Activated CD4-positive, alpha-beta T cell treated with anti-CD3 and anti-CD28 coated beads, Interleukin-2, Interleukin-6, amounts not matched to agents 100 ng/mL and 50 ng/mL, durations not matched to agents 16 hours and 8 hours (primary cell): ENCODE measurements around the gene PODXL.
A peak's percentile ranks its signal among the peaks of the same experiment; 100 is the strongest.

ENCODE experiments used
- DNase-seq: peaks from one replicate; pipeline ENCODE4 v3.0.0-alpha.2; 2020

The PODXL gene

GRCh38 chr7:131563918-131564317, 7.5 kb upstream of the PODXL start:
- DNase-seq: no peak

DNA sequence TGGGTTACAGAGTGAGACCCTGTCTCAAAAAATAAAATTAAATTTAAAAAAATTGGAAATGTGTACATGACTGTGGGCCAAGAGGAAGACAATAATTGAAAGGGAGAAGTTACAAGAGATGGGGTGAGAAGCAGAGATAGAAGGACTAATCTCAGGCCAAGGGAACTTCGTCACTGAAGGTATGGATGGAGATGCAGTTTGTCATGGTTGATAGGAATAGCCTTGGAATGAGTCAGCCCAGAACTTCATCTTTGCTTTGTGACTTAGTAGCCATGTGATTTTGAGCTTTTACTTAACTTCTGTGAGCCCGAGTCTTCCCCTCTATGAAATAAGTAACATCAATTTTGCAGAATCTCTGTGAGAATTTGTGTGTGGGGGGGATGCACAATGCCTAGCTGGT, 6.5 kb upstream of the PODXL start:
- no peak for DNase-seq

GRCh38 chr7:131560061-131560460, 3.6 kb upstream of the PODXL start:
- DNase-seq: no peak

DNA sequence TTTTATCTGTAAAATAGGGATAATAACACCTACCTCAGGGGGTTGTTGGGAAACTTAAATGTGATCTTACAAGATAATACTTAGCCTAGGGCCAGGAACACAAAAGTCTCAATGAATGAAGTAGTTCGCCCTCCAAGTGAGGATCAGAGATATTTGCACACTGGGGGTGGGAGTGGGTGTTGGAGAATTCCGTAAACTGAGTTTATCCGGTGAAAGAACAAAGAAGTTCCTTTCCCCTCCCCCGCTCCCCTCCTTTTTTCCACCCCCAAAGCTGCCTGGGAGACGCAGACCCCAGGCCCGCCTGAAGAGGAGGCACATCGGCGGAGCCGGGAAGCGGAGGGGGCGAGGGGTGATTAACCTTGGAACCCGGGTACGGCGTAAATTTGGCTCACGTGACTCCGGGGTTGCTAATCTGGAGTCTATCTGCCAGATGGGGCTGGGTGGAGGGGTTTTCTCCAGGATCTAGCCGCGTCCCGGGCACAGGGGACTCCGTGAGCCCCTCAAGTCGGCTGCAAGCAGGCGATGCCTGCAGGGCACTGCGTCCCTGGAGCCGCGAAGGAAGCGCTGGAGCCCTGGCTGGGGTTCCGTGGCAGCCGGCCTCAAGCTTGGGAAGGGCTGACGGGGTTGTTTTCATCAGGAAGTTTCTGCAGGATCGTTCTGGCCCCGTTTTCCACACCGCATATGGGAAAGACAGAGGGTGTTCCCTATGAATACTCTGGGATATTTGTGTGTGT, 1.4 kb upstream of the PODXL start:
- DNase-seq: no peak

- no peak for DNase-seq
These were observed 652 bp upstream of the PODXL start for GRCh38 chr7:131556909-131557651.

DNA sequence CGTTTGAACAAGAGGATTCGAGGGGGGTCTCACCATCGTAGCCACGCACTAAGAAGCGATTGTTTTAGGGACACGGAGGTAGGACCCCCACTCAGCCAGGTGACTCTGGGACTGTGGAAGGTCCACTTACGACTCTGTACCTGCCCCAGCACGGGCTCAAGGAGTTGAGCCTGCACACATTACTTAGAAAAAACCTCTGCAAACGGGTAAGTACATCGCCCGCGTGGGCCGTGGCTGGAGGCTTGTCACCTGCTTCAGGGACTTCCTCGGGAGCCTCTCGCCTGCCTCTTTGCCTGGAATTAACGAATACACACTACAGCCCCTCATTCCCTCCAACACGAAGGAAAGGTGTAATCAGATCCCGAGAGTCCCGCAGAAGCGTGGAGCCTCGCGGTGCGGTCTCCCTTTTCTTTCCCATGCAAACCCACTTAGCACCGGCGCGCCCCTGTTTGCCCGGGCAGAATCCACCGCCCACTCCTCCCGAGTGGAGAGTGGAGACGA, 826 bp downstream of the PODXL start:
- DNase-seq: no peak

GRCh38 chr7:131554880-131555516, 1.4 kb downstream of the PODXL start:
- DNase-seq: no peak

GRCh38 chr7:131553931-131554330, 2.5 kb downstream of the PODXL start:
- no peak for DNase-seq

DNA sequence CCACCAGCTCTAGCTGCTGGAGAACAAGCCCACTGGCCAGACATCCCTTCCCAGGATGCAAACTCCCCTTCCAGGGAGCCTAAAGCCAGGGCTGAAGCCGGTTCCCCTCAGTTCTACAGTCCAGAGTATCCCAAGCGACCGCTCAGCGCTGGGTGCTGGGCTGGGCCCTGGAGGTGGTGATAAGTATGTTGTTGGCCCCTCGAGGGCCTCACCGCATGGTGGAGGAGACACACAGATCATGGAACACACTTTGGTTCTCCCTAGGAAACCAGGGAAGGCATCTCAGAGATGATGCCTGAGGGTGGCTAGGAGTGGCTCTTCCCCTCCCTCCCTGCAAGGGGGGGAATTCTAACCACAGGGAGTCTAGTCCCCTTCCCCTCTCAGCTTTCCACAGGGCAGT, 4.4 kb downstream of the PODXL start:
- no peak for DNase-seq

DNA sequence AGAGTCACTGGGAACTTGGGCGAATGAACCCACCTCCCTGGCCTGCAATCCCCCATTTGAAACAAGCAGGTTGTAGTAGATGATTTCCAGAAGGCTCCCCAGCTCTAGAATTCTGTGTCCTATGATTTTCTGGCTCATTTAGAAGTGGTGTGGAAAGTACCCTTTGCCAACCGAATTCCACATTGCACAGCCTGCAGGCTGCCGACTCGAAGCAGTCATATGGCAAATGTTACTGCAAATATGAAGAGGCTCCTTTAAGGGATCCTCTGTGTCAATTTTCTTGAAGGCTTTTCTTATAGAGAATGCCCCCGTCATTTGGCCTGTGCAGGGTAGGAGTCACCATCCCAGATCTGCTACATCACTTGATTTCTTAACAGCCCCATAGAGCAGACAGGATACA, 5.6 kb downstream of the PODXL start:
- DNase-seq: no peak

DNA sequence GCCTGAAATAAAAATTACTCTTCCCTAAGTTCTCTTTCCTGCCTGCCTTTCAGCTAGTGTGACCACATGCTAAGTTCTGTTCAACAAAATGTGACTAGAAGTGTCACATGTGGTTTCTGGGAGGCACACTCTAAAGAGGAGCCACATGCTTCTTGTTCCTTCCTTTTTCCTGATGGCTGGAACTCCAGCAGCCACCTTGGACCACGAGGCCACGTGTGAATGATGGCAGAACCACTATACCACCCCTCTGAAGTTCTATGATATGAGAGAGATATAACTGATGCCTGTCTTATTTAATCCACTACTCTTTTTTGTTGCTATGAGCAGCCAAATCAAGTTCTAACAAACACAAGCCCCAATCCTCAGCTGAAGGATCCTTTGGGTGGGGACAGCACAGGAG, 8.1 kb downstream of the PODXL start:
- DNase-seq: no peak

GRCh38 chr7:131547589-131547988, 8.8 kb downstream of the PODXL start:
- DNase-seq: no peak

DNA sequence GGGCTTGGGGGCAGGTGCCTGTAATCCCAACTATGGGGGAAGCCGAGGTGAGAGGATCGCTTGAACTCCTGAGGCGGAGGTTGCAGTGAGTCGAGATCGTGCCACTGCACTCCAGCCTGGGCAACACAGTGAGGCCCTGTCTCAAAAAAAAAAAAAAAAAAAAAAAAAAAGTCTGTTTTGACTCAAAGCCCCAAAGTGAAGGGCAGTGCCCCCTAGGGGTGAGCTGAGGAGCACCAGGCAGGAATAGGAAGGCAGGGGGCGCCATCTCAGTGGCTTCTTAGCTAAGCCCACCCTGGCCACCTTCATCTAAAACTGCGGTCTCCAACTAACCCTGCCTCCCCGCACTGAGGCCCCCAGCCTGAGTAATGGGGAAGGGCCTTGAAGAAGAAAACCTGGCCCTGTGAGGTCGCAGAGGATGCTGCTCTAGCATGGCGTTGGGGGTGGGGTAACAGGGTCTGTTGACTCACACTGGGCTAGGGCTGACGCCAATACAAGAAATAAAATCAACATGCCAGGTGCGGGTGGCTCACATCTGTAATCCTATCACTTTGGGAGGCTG, 9.8 kb downstream of the PODXL start:
- DNase-seq: peak; percentile 55

DNA sequence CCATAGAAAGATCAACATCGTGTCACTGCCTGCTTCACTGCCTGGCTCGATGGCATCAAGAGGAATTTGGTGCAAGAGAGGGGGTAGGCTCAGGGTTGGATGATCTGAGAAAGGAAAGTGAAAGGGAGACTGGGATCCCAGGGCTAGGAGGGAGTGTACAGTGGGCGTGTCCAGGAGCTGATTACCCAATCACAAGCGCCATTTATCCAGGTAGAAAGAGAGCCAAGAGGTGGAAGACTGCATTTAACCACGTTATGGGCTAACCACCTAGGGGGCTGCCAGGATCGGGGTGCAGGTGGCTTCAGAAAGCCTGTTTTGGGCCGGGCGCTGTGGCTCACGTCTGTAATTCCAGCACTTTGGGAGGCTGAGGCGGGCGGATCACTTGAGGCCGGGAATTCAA, 10.3 kb downstream of the PODXL start:
- no peak for DNase-seq

GRCh38 chr7:131544449-131545301, 11.8 kb downstream of the PODXL start:
- no peak for DNase-seq

DNA sequence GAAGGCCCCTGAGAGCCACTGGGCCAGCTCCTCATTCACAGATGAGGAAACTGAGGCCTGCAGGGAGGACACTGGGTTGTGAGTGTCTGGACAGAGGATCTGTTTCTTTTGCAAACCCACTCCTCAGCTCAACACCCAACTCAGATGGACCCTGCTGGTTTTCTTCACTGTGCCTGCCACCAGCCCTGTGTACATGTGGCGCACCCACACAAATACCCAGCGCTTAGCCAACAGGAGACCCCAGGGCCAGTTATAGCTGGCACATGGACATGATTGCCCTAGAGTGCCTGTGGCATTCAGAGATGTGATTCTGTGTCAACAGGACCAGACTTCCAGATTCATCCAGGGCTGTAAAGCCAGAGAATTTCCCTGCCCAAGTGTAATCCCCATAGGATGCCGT, 12.4 kb downstream of the PODXL start:
- no peak for DNase-seq

- no peak for DNase-seq
These were observed 13.1 kb downstream of the PODXL start for GRCh38 chr7:131543298-131543697.

- DNase-seq: no peak
These were observed 15.8 kb downstream of the PODXL start for GRCh38 chr7:131540491-131541162.

- DNase-seq: no peak
These were observed 17.6 kb downstream of the PODXL start for GRCh38 chr7:131538813-131539179.

GRCh38 chr7:131538071-131538812, 18.2 kb downstream of the PODXL start:
- no peak for DNase-seq

GRCh38 chr7:131537571-131537978, 18.9 kb downstream of the PODXL start:
- no peak for DNase-seq
